ENCODE measurements around the gene ELK4.

- TF ChIP-seq, protein P1, sequence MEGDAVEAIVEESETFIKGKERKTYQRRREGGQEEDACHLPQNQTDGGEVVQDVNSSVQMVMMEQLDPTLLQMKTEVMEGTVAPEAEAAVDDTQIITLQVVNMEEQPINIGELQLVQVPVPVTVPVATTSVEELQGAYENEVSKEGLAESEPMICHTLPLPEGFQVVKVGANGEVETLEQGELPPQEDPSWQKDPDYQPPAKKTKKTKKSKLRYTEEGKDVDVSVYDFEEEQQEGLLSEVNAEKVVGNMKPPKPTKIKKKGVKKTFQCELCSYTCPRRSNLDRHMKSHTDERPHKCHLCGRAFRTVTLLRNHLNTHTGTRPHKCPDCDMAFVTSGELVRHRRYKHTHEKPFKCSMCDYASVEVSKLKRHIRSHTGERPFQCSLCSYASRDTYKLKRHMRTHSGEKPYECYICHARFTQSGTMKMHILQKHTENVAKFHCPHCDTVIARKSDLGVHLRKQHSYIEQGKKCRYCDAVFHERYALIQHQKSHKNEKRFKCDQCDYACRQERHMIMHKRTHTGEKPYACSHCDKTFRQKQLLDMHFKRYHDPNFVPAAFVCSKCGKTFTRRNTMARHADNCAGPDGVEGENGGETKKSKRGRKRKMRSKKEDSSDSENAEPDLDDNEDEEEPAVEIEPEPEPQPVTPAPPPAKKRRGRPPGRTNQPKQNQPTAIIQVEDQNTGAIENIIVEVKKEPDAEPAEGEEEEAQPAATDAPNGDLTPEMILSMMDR (IDR thresholded peaks at IDR 0.05) = no peak
- no peak for TF ChIP-seq EP300 (IDR thresholded peaks at IDR 0.05)
- no peak for TF ChIP-seq POLR2A (IDR thresholded peaks at IDR 0.05)
Observed at GRCh38 chr1:205670611-205671430, 39.0 kb upstream of the ELK4 start.

Measured in tibial nerve (tissue), 4 donors.